Upper lobe of right lung (tissue), 1 donor: Measurements from ENCODE around the gene PLPP6. TPM values are rescaled to one million over a fixed set of nuclear protein-coding genes. Genes with fewer than 3 reads are reported as not detected.
A peak's percentile ranks its signal among the peaks of the same experiment; 100 is the strongest.

Experiments
- ATAC-seq: fragments of 200-7000 bp; cut with Tn5 transposase; one replicate; pipeline ENCODE4 v1.9.1; 2020; ENCODE audit warnings: mild to moderate bottlenecking, moderate library complexity
- DNase-seq: peaks from one replicate; pipeline ENCODE4 v3.0.0-alpha.2; 2020
- H3K27ac ChIP-seq: fragments of 200-600 bp; one replicate; pipeline ENCODE4 v1.8.0; 2022
- H3K27me3 ChIP-seq: fragments of 200-600 bp; one replicate; pipeline ENCODE4 v1.8.0; 2022; ENCODE audit warnings: mild to moderate bottlenecking
- H3K36me3 ChIP-seq: fragments of 200-600 bp; one replicate; pipeline ENCODE4 v1.8.0; 2022
- H3K4me1 ChIP-seq: fragments of 200-600 bp; one replicate; pipeline ENCODE4 v1.8.0; 2022
- H3K4me3 ChIP-seq: fragments of 200-600 bp; one replicate; pipeline ENCODE4 v1.8.0; 2022; ENCODE audit warnings: mild to moderate bottlenecking
- H3K9me3 ChIP-seq: fragments of 200-600 bp; one replicate; pipeline ENCODE4 v1.8.0; 2022
- intact Hi-C: fragments of 100-400 bp; cut with DNase I; formaldehyde crosslinking; loops from one replicate; pipeline ENCODE4 v1.11.0; 2022
- long read RNA-seq: library from polyadenylated mRNA; unstranded; transcript quantifications from one replicate; pipeline ENCODE4 v2.0.0, GENCODE V29; 2021
- total RNA-seq: library from RNA; stranded (reverse); fragmentation: NEBNext Ultra II Directional; extraction: Animal tissue kit (Norgen Biotek cat#: 25700); gene quantifications from one replicate; pipeline ENCODE4 v1.2.1, GENCODE V29; 2021
- TF ChIP-seq, protein P1 (sequence below): fragments of 200-600 bp; IDR thresholded peaks from one replicate; pipeline ENCODE4 v1.8.0; 2022; ENCODE audit warnings: antibody characterized with exemption
- donor health status: DM: no; HTN: yes; CAD: no; lungs with severe emphysema.

The PLPP6 gene
- 5.5 TPM for total RNA-seq
- long read RNA-seq, transcript PLPP6-201 (1 exons, 2,944 nt): major isoform, 14 of 14 reads
- long read RNA-seq, partial matches to known transcripts: 0 of 14 reads
- long read RNA-seq, other reads (novel, unspliced or antisense): 0 of 14 reads

- DNase-seq (peak; percentile 94), ATAC-seq (peak; percentile 96)
- H3K4me1 ChIP-seq: peaks cover 37% of the 10 kb centered on the region
- no peaks in the 10 kb centered on the region for H3K9me3 ChIP-seq
- TF ChIP-seq, protein P1, sequence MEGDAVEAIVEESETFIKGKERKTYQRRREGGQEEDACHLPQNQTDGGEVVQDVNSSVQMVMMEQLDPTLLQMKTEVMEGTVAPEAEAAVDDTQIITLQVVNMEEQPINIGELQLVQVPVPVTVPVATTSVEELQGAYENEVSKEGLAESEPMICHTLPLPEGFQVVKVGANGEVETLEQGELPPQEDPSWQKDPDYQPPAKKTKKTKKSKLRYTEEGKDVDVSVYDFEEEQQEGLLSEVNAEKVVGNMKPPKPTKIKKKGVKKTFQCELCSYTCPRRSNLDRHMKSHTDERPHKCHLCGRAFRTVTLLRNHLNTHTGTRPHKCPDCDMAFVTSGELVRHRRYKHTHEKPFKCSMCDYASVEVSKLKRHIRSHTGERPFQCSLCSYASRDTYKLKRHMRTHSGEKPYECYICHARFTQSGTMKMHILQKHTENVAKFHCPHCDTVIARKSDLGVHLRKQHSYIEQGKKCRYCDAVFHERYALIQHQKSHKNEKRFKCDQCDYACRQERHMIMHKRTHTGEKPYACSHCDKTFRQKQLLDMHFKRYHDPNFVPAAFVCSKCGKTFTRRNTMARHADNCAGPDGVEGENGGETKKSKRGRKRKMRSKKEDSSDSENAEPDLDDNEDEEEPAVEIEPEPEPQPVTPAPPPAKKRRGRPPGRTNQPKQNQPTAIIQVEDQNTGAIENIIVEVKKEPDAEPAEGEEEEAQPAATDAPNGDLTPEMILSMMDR: peak; percentile 55
- no peaks in the 10 kb centered on the region for H3K27me3 ChIP-seq
- H3K27ac ChIP-seq: peak within 1 kb of the TSS; percentile 85
- H3K4me3 ChIP-seq: peak within 1 kb of the TSS; percentile 81
- no peaks in the 10 kb centered on the region for H3K36me3 ChIP-seq
- intact Hi-C loops: no loop called here
Measured at GRCh38 chr9:4662108-4662988, at the start of gene PLPP6. Gene PLPP6, plus strand, starts transcription at chr9:4662294. Its CDS starts 82 bp downstream, at chr9:4662376.

DNA sequence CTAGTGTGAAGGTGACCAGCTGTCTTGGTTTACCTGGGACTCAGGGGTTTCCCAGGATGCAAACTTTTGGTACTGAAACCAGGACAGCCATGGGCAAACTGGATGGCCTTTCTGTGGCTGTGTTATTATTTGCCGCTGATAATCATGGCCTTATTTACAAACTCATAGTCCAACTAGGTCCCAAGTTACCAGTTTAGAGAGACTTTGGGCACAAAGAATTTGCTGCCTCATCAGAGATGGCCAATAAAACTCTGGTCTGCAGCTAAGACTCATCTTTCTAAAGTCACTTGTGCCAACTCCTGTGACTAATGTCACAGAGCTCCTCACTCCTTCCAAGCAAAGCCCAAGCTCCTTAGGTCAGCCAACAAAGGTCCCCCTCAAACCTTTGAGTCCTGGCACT is 47.5 kb upstream of the PLPP6 start:
- no peaks in the 10 kb centered on the region for H3K27me3 ChIP-seq
- no peaks in the 10 kb centered on the region for H3K36me3 ChIP-seq
- intact Hi-C loops: no loop called here
- no peak for DNase-seq
- no peak overlapping the region for H3K4me3 ChIP-seq
- H3K9me3 ChIP-seq: no peaks in the 10 kb centered on the region
- H3K27ac ChIP-seq: no peak overlapping the region
- TF ChIP-seq, protein P1: no peak
- no peak for ATAC-seq
- H3K4me1 ChIP-seq: no peaks in the 10 kb centered on the region

GRCh38 chr9:4615251-4615650 is 46.8 kb upstream of the PLPP6 start:
- no peaks in the 10 kb centered on the region for H3K27me3 ChIP-seq
- H3K27ac ChIP-seq: no peak overlapping the region
- no peak overlapping the region for H3K4me3 ChIP-seq
- intact Hi-C loops: no loop called here
- no peaks in the 10 kb centered on the region for H3K9me3 ChIP-seq
- H3K36me3 ChIP-seq: no peaks in the 10 kb centered on the region
- DNase-seq (no peak), ATAC-seq (no peak)
- TF ChIP-seq, protein P1: no peak
- no peaks in the 10 kb centered on the region for H3K4me1 ChIP-seq

GRCh38 chr9:4615778-4616177 is 46.3 kb upstream of the PLPP6 start:
- Histone ChIP-seq H3K27ac (no peak overlapping the region), H3K4me3 (no peak overlapping the region), H3K9me3 (no peaks in the 10 kb centered on the region), H3K4me1 (no peaks in the 10 kb centered on the region), H3K36me3 (peaks cover 3% of the 10 kb centered on the region), H3K27me3 (no peaks in the 10 kb centered on the region)
- DNase-seq (no peak), ATAC-seq (no peak)
- TF ChIP-seq, protein P1: no peak
- intact Hi-C loops: no loop called here

GRCh38 chr9:4617752-4618151 is 44.3 kb upstream of the PLPP6 start:
- no peak for ATAC-seq
- Histone ChIP-seq H3K27me3 (no peaks in the 10 kb centered on the region), H3K27ac (no peak overlapping the region), H3K4me1 (no peaks in the 10 kb centered on the region), H3K4me3 (no peak overlapping the region), H3K36me3 (peaks cover 3% of the 10 kb centered on the region), H3K9me3 (no peaks in the 10 kb centered on the region)
- intact Hi-C loops: no loop called here
- TF ChIP-seq, protein P1: no peak
- no peak for DNase-seq
